K562 (cell line): ENCODE measurements around the gene DAGLB. TPM values are rescaled to one million over a fixed set of nuclear protein-coding genes. Genes with fewer than 3 reads are reported as not detected.

Source experiments
- ADNP ChIP-seq: fragments of 200-800 bp; sonication (Bioruptor generic); IDR thresholded peaks from 2 replicates; pipeline ENCODE4 v1.6.1; 2016; ENCODE audit warnings: missing genetic modification characterization, missing compliant biosample characterization
- CHCHD3 ChIP-seq: fragments of 250-450 bp; sonication (Bioruptor Pico); IDR thresholded peaks from 2 replicates; pipeline ENCODE4 v2.1.2; 2022; ENCODE audit warnings: mild to moderate bottlenecking
- ELF1 ChIP-seq: fragments of 200-800 bp; sonication (Bioruptor generic); IDR thresholded peaks from 2 replicates; pipeline ENCODE4 v1.6.1; 2016; ENCODE audit warnings: missing genetic modification characterization, missing compliant biosample characterization
- GABPB1 ChIP-seq: sonication (generic); formaldehyde crosslinking; IDR thresholded peaks from 2 replicates; pipeline ENCODE4 v1.8.0; 2022; ENCODE audit warnings: mild to moderate bottlenecking, missing genetic modification reagents
- KDM2B ChIP-seq: fragments of 250-450 bp; sonication (Bioruptor Pico); IDR thresholded peaks from 2 replicates; pipeline ENCODE4 v1.8.0; 2021; ENCODE audit warnings: mild to moderate bottlenecking, moderate library complexity
- PML ChIP-seq: IDR thresholded peaks from 2 replicates; pipeline ENCODE4 v1.6.1; 2012; ENCODE audit warnings: low read length, inconsistent platforms
- POLR2AphosphoS5 ChIP-seq: IDR thresholded peaks from 2 replicates; pipeline ENCODE4 v1.6.1; 2011; ENCODE audit warnings: mild to moderate bottlenecking, low read depth, low read length, moderate library complexity; ENCODE audit not compliant: control insufficient read depth, insufficient read depth
- POU5F1 ChIP-seq: fragments of 150-350 bp; IDR thresholded peaks from 2 replicates; pipeline ENCODE4 v1.6.1; 2014; ENCODE audit warnings: borderline replicate concordance, low read length, low read depth, mild to moderate bottlenecking; ENCODE audit not compliant: partially characterized antibody
- STAG1 ChIP-seq: sonication (generic); formaldehyde crosslinking; IDR thresholded peaks from 2 replicates; pipeline ENCODE4 v1.5.0; 2020; ENCODE audit warnings: missing genetic modification reagents, borderline replicate concordance
- ZBTB33 ChIP-seq: sonication (generic); formaldehyde crosslinking; IDR thresholded peaks from 2 replicates; pipeline ENCODE4 v1.8.1; 2023; ENCODE audit warnings: mild to moderate bottlenecking, missing genetic modification reagents
- ZBTB7A ChIP-seq: IDR thresholded peaks from 2 replicates; pipeline ENCODE4 v1.6.1; 2011; ENCODE audit warnings: low read depth, mild to moderate bottlenecking, low read length, moderate library complexity, borderline replicate concordance; ENCODE audit not compliant: control insufficient read depth
- ZFX ChIP-seq: sonication (generic); formaldehyde crosslinking; IDR thresholded peaks from 2 replicates; pipeline ENCODE4 v1.8.0; 2022; ENCODE audit warnings: mild to moderate bottlenecking, missing genetic modification reagents, moderate library complexity
- polyA plus RNA-seq, 8 experiments: library from polyadenylated mRNA; depleted of rRNA in 4 of 8; stranded (reverse) in 5 of 8; unstranded in 3 of 8; fragments of >200 nt; fragmentation: Nextera tagmentation in 2 of 8; fragmentation: Illumina TruSeq in 1 of 8; extraction: Ambion mirVana in 2 of 8; extraction: Trizol in 1 of 8; gene quantifications; 2 replicates each; pipeline versions ENCODE4 v1.2.1 to v1.2.3, GENCODE V29; 2011 to 2014; ENCODE audit warnings: inconsistent platforms in 1 of 8, missing spikeins in 1 of 8
- total RNA-seq, 7 experiments: library from RNA; depleted of rRNA in 6 of 7; stranded (reverse); fragments of >200 nt in 6 of 7; fragmentation: Illumina TruSeq in 2 of 7; extraction: Trizol in 2 of 7; gene quantifications; 2 replicates each; pipeline versions ENCODE4 v1.2.1 to v1.2.3, GENCODE V29; 2011 to 2021; ENCODE audit warnings: low replicate concordance in 1 of 7
- TF ChIP-seq, protein P1 (sequence below), 2 experiments: fragments of 450-650 bp; conservative IDR thresholded peaks; 2 replicates each; pipeline ENCODE4 v1.6.1; 2017; ENCODE audit warnings: mild to moderate bottlenecking in 2 of 2, moderate library complexity in 2 of 2
- TF ChIP-seq, protein P2 (sequence below): sonication (generic); formaldehyde crosslinking; IDR thresholded peaks from 2 replicates; pipeline ENCODE4 v1.8.0; 2022; ENCODE audit warnings: mild to moderate bottlenecking, missing genetic modification reagents

Gene DAGLB
- total and polyA plus RNA-seq, 9 of the 15 experiments (the other 6 are each of a cell fraction or from before 2014, with no cell fraction given): 0.92 to 16.4 (median 9.3) TPM

GRCh38 chr7:6447581-6448199 lies at the start of gene DAGLB (continued):
- TF ChIP-seq ZBTB33 (CRISPR knock-in tag) (no peak), ZBTB7A (peak; percentile 79; the same call in 1 of the 2 replicates), GABPB1 (peak; percentile 68; the same call in 1 of the 2 replicates), CHCHD3 (CRISPR knock-in tag) (no peak), ELF1 (tag) (peak; percentile 54), POU5F1 (peak; percentile 92), ZFX (CRISPR knock-in tag) (no peak), STAG1 (0 out of 2 replicates have a peak, but pooled peaks have one; percentile 1), POLR2AphosphoS5 (peak; percentile 83), PML (peak; percentile 72; the same call in 1 of the 2 replicates), ADNP (no peak), KDM2B (CRISPR knock-in tag) (peak; percentile 86)
- TF ChIP-seq, protein P1, sequence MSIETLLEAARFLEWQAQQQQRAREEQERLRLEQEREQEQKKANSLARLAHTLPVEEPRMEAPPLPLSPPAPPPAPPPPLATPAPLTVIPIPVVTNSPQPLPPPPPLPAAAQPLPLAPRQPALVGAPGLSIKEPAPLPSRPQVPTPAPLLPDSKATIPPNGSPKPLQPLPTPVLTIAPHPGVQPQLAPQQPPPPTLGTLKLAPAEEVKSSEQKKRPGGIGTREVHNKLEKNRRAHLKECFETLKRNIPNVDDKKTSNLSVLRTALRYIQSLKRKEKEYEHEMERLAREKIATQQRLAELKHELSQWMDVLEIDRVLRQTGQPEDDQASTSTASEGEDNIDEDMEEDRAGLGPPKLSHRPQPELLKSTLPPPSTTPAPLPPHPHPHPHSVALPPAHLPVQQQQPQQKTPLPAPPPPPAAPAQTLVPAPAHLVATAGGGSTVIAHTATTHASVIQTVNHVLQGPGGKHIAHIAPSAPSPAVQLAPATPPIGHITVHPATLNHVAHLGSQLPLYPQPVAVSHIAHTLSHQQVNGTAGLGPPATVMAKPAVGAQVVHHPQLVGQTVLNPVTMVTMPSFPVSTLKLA (conservative IDR thresholded peaks at IDR 0.05): 0 out of 4 replicates have a peak, but pooled peaks of 1 of the 2 experiments have one; percentile 11
- TF ChIP-seq, protein P2, sequence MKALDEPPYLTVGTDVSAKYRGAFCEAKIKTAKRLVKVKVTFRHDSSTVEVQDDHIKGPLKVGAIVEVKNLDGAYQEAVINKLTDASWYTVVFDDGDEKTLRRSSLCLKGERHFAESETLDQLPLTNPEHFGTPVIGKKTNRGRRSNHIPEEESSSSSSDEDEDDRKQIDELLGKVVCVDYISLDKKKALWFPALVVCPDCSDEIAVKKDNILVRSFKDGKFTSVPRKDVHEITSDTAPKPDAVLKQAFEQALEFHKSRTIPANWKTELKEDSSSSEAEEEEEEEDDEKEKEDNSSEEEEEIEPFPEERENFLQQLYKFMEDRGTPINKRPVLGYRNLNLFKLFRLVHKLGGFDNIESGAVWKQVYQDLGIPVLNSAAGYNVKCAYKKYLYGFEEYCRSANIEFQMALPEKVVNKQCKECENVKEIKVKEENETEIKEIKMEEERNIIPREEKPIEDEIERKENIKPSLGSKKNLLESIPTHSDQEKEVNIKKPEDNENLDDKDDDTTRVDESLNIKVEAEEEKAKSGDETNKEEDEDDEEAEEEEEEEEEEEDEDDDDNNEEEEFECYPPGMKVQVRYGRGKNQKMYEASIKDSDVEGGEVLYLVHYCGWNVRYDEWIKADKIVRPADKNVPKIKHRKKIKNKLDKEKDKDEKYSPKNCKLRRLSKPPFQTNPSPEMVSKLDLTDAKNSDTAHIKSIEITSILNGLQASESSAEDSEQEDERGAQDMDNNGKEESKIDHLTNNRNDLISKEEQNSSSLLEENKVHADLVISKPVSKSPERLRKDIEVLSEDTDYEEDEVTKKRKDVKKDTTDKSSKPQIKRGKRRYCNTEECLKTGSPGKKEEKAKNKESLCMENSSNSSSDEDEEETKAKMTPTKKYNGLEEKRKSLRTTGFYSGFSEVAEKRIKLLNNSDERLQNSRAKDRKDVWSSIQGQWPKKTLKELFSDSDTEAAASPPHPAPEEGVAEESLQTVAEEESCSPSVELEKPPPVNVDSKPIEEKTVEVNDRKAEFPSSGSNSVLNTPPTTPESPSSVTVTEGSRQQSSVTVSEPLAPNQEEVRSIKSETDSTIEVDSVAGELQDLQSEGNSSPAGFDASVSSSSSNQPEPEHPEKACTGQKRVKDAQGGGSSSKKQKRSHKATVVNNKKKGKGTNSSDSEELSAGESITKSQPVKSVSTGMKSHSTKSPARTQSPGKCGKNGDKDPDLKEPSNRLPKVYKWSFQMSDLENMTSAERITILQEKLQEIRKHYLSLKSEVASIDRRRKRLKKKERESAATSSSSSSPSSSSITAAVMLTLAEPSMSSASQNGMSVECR: peak; percentile 65; the same call in 1 of the 2 replicates
